ENCODE results near the gene SPATS1.
A peak's percentile ranks its signal among the peaks of the same experiment; 100 is the strongest.

SPATS1 gene

GRCh38 chr6:44377484-44377883 is 35.0 kb downstream of the SPATS1 start:
- Histone ChIP-seq H3K27me3 (ENCODE audit: control insufficient read depth, insufficient read depth, low read length) (no peaks in the 10 kb centered on the region), H3K4me3 (ENCODE audit: low read depth, low read length) (no peak overlapping the region), H3K36me3 (ENCODE audit: control insufficient read depth, insufficient read depth, low read length) (no peaks in the 10 kb centered on the region), H3K9ac (ENCODE audit: low read depth, low read length) (no peak overlapping the region), H3K9me3 (ENCODE audit: control insufficient read depth, insufficient read depth, low read length) (no peaks in the 10 kb centered on the region), H3K4me1 (ENCODE audit: control insufficient read depth, insufficient read depth, low read length) (no peaks in the 10 kb centered on the region)

DNA sequence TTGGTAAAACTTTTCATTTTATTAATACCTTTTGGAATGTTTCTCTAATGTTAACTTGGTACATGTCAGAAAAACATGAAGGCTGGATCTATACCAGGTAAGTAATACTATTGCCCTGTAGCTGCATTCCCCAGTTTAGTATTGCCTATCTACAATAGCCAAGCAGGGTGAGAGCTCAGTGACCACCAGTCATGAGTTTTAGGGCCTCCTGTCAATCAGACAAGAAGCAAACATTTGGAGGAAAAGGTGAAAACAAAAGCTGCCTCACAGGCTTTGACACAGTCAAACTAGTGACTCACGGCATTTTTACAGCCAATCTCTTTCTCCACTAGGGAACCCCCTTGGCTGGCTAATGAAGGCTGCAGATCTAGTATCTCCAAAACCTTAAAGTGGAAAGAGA is 35.5 kb downstream of the SPATS1 start:
- Histone ChIP-seq H3K4me3 (ENCODE audit: low read depth, low read length) (no peak overlapping the region), H3K27me3 (ENCODE audit: control insufficient read depth, insufficient read depth, low read length) (no peaks in the 10 kb centered on the region), H3K4me1 (ENCODE audit: control insufficient read depth, insufficient read depth, low read length) (no peaks in the 10 kb centered on the region), H3K9me3 (ENCODE audit: control insufficient read depth, insufficient read depth, low read length) (no peaks in the 10 kb centered on the region), H3K9ac (ENCODE audit: low read depth, low read length) (no peak overlapping the region), H3K36me3 (ENCODE audit: control insufficient read depth, insufficient read depth, low read length) (no peaks in the 10 kb centered on the region)

DNA sequence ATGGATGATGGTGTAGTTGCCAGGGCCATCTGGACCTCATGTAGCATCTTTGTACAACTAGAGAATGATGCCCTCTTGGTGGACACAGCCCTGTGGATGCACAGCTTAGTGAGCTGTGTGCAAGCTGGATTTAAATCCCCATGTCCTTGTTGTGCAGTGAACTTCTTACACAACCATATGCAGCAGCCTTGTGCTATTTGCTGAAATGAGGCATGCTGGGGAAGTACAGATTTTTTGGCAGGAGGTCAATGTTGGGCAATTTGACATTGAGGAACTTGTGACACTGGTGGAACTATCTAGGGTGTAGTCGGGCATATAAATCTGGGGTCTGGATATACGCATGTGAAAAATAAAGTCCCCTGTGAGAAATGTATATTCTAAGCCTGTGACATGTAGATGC is 39.3 kb downstream of the SPATS1 start:
- H3K27me3 ChIP-seq (ENCODE audit: control insufficient read depth, insufficient read depth, low read length) = no peaks in the 10 kb centered on the region
- no peaks in the 10 kb centered on the region for H3K4me1 ChIP-seq (ENCODE audit: control insufficient read depth, insufficient read depth, low read length)

DNA sequence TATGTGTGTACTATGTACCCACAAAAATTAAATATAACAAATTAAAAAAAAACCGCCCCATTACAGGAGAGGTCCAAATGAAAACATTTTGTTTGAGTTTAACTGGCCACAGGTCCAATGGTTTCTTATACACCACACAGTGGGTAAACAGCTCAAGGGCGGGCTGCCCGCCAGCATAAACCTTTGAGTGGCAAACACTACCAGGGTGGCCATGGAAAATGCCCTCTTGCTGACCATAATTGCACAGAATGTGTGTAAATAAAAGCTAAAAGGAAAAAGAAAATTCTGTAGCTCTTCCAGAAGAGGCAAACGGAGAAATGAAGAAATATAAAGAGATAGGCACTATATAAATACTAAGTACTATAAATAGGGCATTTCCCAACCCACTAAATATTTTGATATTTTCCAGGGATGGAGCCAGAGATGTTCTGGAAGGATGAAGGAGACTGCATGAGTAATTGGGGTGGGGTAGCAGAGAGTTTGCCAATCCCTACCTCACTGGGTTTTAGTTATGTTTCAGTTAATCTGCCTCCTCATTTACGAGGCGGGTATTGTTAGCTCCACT is 44.0 kb downstream of the SPATS1 start:
- Histone ChIP-seq H3K27me3 (ENCODE audit: control insufficient read depth, insufficient read depth, low read length) (no peaks in the 10 kb centered on the region), H3K4me3 (ENCODE audit: low read depth, low read length) (peak overlapping the region; percentile 52), H3K9me3 (ENCODE audit: control insufficient read depth, insufficient read depth, low read length) (no peaks in the 10 kb centered on the region), H3K4me1 (ENCODE audit: control insufficient read depth, insufficient read depth, low read length) (no peaks in the 10 kb centered on the region), H3K36me3 (ENCODE audit: control insufficient read depth, insufficient read depth, low read length) (no peaks in the 10 kb centered on the region), H3K9ac (ENCODE audit: low read depth, low read length) (no peak overlapping the region)

More for the DNA sequence above, 39.3 kb downstream of the SPATS1 start:
- Histone ChIP-seq H3K4me3 (ENCODE audit: low read depth, low read length) (no peak overlapping the region), H3K9me3 (ENCODE audit: control insufficient read depth, insufficient read depth, low read length) (no peaks in the 10 kb centered on the region), H3K36me3 (ENCODE audit: control insufficient read depth, insufficient read depth, low read length) (no peaks in the 10 kb centered on the region), H3K9ac (ENCODE audit: low read depth, low read length) (no peak overlapping the region)

- Histone ChIP-seq H3K9ac (ENCODE audit: low read depth, low read length) (no peak overlapping the region), H3K9me3 (ENCODE audit: control insufficient read depth, insufficient read depth, low read length) (no peaks in the 10 kb centered on the region), H3K27me3 (ENCODE audit: control insufficient read depth, insufficient read depth, low read length) (no peaks in the 10 kb centered on the region), H3K4me3 (ENCODE audit: low read depth, low read length) (peak overlapping the region; percentile 52), H3K36me3 (ENCODE audit: control insufficient read depth, insufficient read depth, low read length) (no peaks in the 10 kb centered on the region), H3K4me1 (ENCODE audit: control insufficient read depth, insufficient read depth, low read length) (no peaks in the 10 kb centered on the region)
Observed at GRCh38 chr6:44386929-44387345, 44.5 kb downstream of the SPATS1 start.

GRCh38 chr6:44387346-44388134 is 45.1 kb downstream of the SPATS1 start, which contains the start of gene CDC5L:
Gene CDC5L (plus strand): TSS chr6:44387706. CDS start chr6:44387824, 118 bp downstream.
- Histone ChIP-seq H3K9me3 (ENCODE audit: control insufficient read depth, insufficient read depth, low read length) (no peaks in the 10 kb centered on the region), H3K4me1 (ENCODE audit: control insufficient read depth, insufficient read depth, low read length) (no peaks in the 10 kb centered on the region), H3K36me3 (ENCODE audit: control insufficient read depth, insufficient read depth, low read length) (peaks cover under 1% of the 10 kb centered on the region), H3K27me3 (ENCODE audit: control insufficient read depth, insufficient read depth, low read length) (no peaks in the 10 kb centered on the region), H3K9ac (ENCODE audit: low read depth, low read length) (peak within 1 kb of the TSS; percentile 71), H3K4me3 (ENCODE audit: low read depth, low read length) (peak within 1 kb of the TSS; percentile 52)

DNA sequence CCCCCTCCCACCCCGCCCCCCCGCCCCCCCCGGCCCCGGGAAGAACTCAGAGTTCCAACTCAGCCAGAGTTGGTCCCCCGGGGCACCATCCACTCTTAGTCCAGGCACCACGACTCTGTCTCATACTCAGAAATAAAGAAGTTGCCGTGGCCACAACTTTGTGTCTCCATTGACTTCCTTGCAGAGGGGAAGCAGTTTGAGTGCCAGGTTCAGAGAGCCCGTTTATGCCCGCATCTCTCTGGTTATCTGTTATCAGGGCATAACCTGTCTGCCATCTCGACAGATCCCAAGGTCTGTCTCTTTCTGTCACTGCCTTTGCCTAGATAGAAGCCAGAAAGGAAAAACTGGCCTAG is 45.7 kb downstream of the SPATS1 start:
- Histone ChIP-seq H3K4me1 (ENCODE audit: control insufficient read depth, insufficient read depth, low read length) (no peaks in the 10 kb centered on the region), H3K9ac (ENCODE audit: low read depth, low read length) (no peak overlapping the region), H3K36me3 (ENCODE audit: control insufficient read depth, insufficient read depth, low read length) (peaks cover 4% of the 10 kb centered on the region), H3K9me3 (ENCODE audit: control insufficient read depth, insufficient read depth, low read length) (no peaks in the 10 kb centered on the region), H3K4me3 (ENCODE audit: low read depth, low read length) (peak overlapping the region; percentile 52), H3K27me3 (ENCODE audit: control insufficient read depth, insufficient read depth, low read length) (no peaks in the 10 kb centered on the region)

DNA sequence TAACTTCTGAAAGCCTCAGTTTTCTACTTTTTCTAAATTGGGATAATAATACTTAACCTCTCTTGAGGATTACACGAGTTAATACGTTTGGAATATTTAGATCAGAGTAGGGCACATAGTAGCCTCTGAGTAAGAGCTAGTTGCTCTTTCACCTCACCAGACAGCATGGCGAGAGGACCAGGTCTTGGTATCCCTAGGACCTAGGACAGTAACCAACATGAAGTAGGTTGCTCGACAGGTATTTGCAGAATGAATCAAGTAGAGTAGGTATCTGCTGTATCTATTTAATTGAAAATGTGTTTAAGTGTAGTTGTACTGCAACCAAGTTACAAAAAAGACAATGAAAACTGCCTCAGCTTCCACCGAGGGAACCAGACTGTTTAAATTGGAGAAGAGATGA is 46.4 kb downstream of the SPATS1 start:
- H3K36me3 ChIP-seq (ENCODE audit: control insufficient read depth, insufficient read depth, low read length) = peaks cover 5% of the 10 kb centered on the region
- no peaks in the 10 kb centered on the region for H3K27me3 ChIP-seq (ENCODE audit: control insufficient read depth, insufficient read depth, low read length)
- no peaks in the 10 kb centered on the region for H3K4me1 ChIP-seq (ENCODE audit: control insufficient read depth, insufficient read depth, low read length)
- H3K9ac ChIP-seq (ENCODE audit: low read depth, low read length) = no peak overlapping the region
- H3K4me3 ChIP-seq (ENCODE audit: low read depth, low read length) = peak overlapping the region; percentile 19
- no peaks in the 10 kb centered on the region for H3K9me3 ChIP-seq (ENCODE audit: control insufficient read depth, insufficient read depth, low read length)

GRCh38 chr6:44390158-44390683 is 47.8 kb downstream of the SPATS1 start:
- Histone ChIP-seq H3K9ac (ENCODE audit: low read depth, low read length) (no peak overlapping the region), H3K36me3 (ENCODE audit: control insufficient read depth, insufficient read depth, low read length) (peaks cover 10% of the 10 kb centered on the region), H3K4me3 (ENCODE audit: low read depth, low read length) (no peak overlapping the region), H3K4me1 (ENCODE audit: control insufficient read depth, insufficient read depth, low read length) (no peaks in the 10 kb centered on the region), H3K27me3 (ENCODE audit: control insufficient read depth, insufficient read depth, low read length) (no peaks in the 10 kb centered on the region), H3K9me3 (ENCODE audit: control insufficient read depth, insufficient read depth, low read length) (no peaks in the 10 kb centered on the region)

Data from iPS-15b (cell line).